Measurements from ENCODE around the gene MAPT.

MAPT gene

GRCh38 chr17:45907750-45908395, 13.5 kb downstream of the MAPT start:
- no peak overlapping the region for H2AFZ ChIP-seq (ENCODE audit: low read depth, low read length)
- no peak for TF ChIP-seq EZH2 (IDR thresholded peaks at IDR 0.05; ENCODE audit: borderline replicate concordance, low read depth, low read length, severe bottlenecking)
- TF ChIP-seq CTCF (IDR thresholded peaks at IDR 0.05; ENCODE audit: borderline replicate concordance, extremely low read depth, low read length, poor library complexity, severe bottlenecking) = no peak
- no peak overlapping the region for H3K4me2 ChIP-seq (ENCODE audit: insufficient read depth, low read length)
- H4K20me1 ChIP-seq (ENCODE audit: insufficient read depth, low read length) = no peaks in the 10 kb centered on the region
- no peaks in the 10 kb centered on the region for H3K79me2 ChIP-seq (ENCODE audit: insufficient read depth, low read length)
- DNase-seq (no peak), ATAC-seq (ENCODE audit: insufficient read depth, low read depth) (no peak)
- H3K9ac ChIP-seq (ENCODE audit: low read depth, low read length) = no peak overlapping the region
- no peak overlapping the region for H3K4me3 ChIP-seq (ENCODE audit: low read depth in 1 of 2, low read length in 2 of 2)
- H3K9me3 ChIP-seq (ENCODE audit: insufficient read depth, low read length, severe bottlenecking) = peaks cover 3% of the 10 kb centered on the region
- H3K27me3 ChIP-seq (ENCODE audit: insufficient read depth, low read length, poor library complexity) = peaks cover 16% of the 10 kb centered on the region
- no peaks in the 10 kb centered on the region for H3K36me3 ChIP-seq (ENCODE audit: insufficient read depth, low read length)
- no peaks in the 10 kb centered on the region for H3K4me1 ChIP-seq (ENCODE audit: insufficient read depth, low read length)
- no peak overlapping the region for H3K27ac ChIP-seq (ENCODE audit: low read length)

DNA sequence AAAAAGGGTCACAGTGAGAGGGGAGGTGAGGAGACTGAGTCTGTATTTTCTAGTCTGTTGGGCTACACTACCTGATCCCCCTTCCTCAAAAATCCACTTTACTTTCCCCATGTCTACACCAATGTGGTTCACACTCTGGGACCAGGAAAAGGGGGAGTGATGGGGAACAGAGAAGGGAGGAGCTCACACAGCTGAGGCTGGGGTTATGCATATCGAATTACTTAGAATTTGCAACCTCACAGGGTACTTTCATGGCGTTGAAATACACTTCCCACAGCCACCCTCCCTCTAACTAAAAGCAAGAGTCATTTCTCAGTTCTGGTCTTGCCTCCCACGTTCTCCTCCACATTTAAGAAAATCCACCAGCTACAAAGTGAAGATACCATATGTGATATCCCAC, 14.1 kb downstream of the MAPT start:
- Histone ChIP-seq H3K9ac (ENCODE audit: low read depth, low read length) (no peak overlapping the region), H3K9me3 (ENCODE audit: insufficient read depth, low read length, severe bottlenecking) (peaks cover 3% of the 10 kb centered on the region), H4K20me1 (ENCODE audit: insufficient read depth, low read length) (no peaks in the 10 kb centered on the region), H3K4me1 (ENCODE audit: insufficient read depth, low read length) (no peaks in the 10 kb centered on the region), H3K27ac (ENCODE audit: low read length) (no peak overlapping the region), H3K27me3 (ENCODE audit: insufficient read depth, low read length, poor library complexity) (peaks cover 16% of the 10 kb centered on the region), H2AFZ (ENCODE audit: low read depth, low read length) (no peak overlapping the region), H3K4me3 (ENCODE audit: low read depth in 1 of 2, low read length in 2 of 2) (no peak overlapping the region), H3K4me2 (ENCODE audit: insufficient read depth, low read length) (no peak overlapping the region), H3K79me2 (ENCODE audit: insufficient read depth, low read length) (no peaks in the 10 kb centered on the region), H3K36me3 (ENCODE audit: insufficient read depth, low read length) (no peaks in the 10 kb centered on the region)
- no peak for TF ChIP-seq EZH2 (IDR thresholded peaks at IDR 0.05; ENCODE audit: borderline replicate concordance, low read depth, low read length, severe bottlenecking)
- TF ChIP-seq CTCF (IDR thresholded peaks at IDR 0.05; ENCODE audit: borderline replicate concordance, extremely low read depth, low read length, poor library complexity, severe bottlenecking) = no peak
- ATAC-seq (ENCODE audit: insufficient read depth, low read depth) (no peak), DNase-seq (no peak)

DNA sequence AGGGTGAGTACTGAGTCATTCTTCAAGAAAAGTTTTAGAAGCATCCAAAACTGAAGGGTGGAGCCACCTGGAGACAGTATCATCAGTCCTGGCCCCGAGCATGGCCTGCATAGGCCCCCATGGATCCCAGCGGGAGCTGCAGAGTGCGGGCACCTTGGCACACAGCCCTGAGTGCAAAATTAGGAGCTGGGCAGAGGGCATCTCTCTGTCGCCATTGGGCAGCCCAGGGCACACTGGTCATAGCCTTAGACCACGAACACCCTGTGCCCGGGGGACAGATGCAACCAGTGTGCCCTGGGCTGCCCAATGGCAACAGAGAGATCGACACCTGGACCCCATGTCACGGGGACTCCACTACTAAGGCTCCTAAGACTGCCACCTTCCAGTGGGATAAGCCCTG, 14.6 kb downstream of the MAPT start:
- Histone ChIP-seq H3K9ac (ENCODE audit: low read depth, low read length) (no peak overlapping the region), H3K4me3 (ENCODE audit: low read depth in 1 of 2, low read length in 2 of 2) (no peak overlapping the region), H3K9me3 (ENCODE audit: insufficient read depth, low read length, severe bottlenecking) (peaks cover 3% of the 10 kb centered on the region), H4K20me1 (ENCODE audit: insufficient read depth, low read length) (no peaks in the 10 kb centered on the region), H3K27ac (ENCODE audit: low read length) (no peak overlapping the region), H2AFZ (ENCODE audit: low read depth, low read length) (no peak overlapping the region), H3K4me2 (ENCODE audit: insufficient read depth, low read length) (no peak overlapping the region), H3K27me3 (ENCODE audit: insufficient read depth, low read length, poor library complexity) (peaks cover 16% of the 10 kb centered on the region), H3K4me1 (ENCODE audit: insufficient read depth, low read length) (no peaks in the 10 kb centered on the region), H3K79me2 (ENCODE audit: insufficient read depth, low read length) (no peaks in the 10 kb centered on the region), H3K36me3 (ENCODE audit: insufficient read depth, low read length) (no peaks in the 10 kb centered on the region)
- ATAC-seq (ENCODE audit: insufficient read depth, low read depth) (no peak), DNase-seq (no peak)
- no peak for TF ChIP-seq EZH2 (IDR thresholded peaks at IDR 0.05; ENCODE audit: borderline replicate concordance, low read depth, low read length, severe bottlenecking)
- no peak for TF ChIP-seq CTCF (IDR thresholded peaks at IDR 0.05; ENCODE audit: borderline replicate concordance, extremely low read depth, low read length, poor library complexity, severe bottlenecking)
